ENCODE measurements around the gene CD300C.
"Not testable (repeated sequence)": the region's sequence is repeated elsewhere in the genome, so short reads cannot be mapped to it uniquely, and the experiment has no call there.

CD300C gene

DNA sequence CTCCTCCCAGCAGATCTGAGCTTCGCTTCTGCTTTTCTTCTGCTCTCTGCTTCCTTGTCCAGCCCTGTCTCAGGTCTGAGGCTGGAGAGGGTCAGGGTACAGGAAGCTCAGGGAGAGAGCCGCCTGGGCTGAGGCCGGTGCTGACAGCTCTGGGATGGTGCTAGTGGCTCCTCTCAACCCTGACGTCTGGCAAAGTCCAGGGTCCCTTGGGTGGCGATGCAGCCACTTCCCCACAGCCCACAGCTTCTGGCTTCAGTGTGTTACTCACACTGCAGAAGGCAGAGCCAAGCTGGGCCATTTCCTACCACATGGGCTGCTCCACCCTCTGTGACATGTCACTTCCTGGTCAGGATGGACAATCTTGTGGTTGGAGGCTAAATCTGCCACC, at the start of gene CD300C:
Gene CD300C (minus strand): TSS at position 273 of the 388 bp plus-strand sequence. CDS start 333 bp downstream, outside the sequence.
- DNase-seq, result no peak

DNA sequence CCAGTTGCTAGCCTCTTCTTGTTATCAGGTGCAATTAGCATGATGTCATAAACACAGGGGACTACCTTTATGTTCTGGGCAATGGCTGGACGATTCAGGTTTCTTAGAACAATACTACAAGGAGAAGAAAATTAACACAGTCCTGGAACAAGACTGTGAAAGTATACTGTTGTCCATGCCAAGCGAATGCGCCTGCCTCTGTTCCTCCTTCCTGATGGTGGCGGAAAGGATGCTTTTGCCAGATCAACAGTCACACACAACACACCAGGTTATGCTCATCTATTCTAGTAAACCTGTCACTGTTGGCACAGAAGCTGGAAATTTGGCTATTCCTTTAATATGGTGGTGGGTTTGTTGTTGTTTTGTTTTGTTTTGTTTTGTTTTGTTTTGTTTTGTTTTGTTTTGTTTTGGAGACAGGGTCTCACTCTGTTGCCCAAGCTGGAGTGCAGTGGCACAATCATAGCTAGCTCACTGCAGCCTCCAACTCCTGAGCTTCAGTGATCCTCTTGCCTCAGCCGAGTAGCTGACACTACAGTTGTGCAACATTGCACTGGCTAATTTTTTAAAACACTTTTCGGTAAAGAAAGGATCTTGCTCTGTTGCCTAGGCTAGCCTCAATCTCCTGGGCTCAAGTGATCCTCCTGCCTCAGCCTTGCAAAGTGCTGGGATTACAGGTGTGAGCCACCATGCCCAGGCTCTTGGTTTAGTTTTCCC, 49.3 kb upstream of the CD300C start:
- no peak for DNase-seq

DNA sequence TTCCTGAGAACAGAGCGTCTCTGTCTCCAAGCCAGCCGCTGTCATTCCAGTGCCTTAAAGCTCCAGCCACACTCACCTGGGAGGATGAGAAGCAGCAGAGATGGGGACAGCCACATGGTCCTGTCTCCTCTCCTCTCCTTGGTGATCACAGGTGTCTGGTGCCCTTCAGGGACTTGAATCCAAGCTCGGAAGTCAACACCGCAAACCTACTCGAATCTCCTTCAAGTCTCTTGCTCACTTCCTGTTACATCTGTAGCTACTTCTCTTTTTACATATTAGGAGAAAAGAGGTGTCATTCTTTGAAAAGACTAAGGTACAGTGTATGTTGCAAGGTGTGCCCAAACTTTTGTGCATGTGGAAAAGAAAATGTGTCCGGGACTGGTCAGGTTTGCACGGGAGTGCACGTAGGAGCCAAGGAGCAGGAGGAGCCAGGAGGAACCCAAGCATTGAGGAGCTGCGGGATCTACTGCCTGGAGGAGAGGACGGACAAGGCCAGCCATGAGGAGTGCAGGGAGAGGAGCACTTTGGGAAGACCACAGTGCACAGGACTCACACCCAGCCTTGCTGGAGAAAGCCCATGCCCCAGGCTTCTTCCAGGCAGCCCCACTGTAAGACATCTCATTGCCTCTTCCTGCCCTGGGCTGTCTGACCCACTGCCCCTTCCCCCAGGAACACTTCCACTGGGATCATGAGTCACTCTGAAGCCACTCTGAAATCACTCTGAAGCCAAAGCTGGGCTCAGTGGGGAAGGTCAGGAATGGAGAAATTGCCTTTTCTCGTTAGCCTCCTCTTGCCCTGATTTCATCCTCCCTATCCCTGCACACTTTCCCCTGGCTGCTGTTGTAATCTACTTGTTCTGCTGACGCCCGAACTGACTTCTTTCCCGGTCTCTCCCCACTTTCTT, 46.4 kb upstream of the CD300C start, which contains the start of gene CD300LD:
Gene CD300LD (minus strand): TSS at position 197 of the 904 bp plus-strand sequence. CDS start 81 bp downstream, at position 116.
- DNase-seq, result no peak

DNA sequence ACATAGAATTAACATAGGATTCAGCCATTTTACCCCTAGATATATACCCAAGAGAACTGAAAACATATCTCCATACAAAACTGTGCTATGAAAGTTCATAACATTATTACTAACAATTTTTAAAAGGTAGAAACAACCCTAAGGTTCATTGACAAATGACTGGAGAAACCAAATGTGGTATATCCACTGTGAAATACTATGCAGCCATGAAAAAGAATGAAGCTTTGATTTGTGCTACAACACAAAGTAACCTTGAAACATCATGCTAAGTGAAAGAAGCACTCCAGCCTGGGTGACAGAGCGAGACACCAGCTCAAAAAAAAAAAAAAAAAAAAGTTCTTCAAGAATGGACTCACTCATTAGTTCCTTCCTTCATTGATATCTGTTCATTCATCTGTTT, 45.6 kb upstream of the CD300C start:
- DNase-seq, result no peak

DNA sequence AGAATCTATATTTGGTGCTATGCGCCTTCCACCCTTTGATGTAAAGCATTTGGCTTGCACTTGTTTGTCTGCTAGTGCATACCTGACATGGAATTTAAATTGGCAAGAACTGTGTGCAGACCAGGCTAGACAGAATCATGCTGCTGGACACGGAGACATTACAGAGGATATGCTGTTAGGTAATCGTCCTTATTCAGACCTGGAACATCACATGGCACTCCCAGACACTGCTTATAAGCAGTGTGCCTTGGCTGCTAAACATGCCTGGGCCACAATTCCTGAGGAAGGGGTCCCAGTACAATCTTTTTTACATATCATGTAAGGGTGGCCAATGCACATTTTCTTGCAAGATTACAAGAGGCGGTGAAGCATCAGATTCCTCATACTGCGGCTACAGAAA, 39.8 kb upstream of the CD300C start:
- no peak for DNase-seq

DNA sequence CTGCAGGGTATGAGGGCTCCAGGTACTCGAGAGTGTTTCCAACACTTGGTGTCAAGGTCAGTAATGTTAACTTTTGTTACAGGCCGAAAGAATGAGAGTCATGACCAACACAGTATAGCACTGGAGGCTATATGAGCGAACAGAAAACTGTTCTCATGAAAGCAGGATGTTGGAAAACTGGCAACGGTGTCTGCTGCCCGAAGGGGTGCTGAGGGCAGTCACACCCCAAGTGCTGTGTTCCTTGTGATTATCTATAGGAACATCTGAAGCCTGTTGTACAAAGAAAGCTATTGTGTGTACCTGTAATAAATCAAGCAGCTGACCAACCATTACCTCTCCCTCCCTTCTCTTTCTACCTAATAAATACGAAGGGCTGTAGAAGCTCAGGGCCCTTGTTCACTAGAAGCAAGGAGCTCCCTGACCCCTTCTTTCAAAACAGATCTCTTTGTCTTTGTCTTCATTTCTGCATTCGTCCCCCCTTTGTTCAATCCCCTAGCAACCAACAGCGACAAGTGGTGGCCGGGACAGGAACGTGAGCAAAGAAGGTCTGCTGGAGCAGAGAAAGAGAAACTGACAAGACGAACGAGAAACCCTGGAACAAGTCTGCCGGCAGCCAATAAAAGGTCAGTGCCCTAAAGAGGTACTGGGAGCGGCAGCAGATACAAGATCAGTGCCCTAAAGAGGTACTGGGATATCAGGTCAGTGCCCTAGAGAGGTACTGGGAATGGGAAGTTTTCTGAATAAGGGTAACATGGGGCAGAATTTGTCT, 38.6 kb upstream of the CD300C start:
- DNase-seq, result no peak

DNA sequence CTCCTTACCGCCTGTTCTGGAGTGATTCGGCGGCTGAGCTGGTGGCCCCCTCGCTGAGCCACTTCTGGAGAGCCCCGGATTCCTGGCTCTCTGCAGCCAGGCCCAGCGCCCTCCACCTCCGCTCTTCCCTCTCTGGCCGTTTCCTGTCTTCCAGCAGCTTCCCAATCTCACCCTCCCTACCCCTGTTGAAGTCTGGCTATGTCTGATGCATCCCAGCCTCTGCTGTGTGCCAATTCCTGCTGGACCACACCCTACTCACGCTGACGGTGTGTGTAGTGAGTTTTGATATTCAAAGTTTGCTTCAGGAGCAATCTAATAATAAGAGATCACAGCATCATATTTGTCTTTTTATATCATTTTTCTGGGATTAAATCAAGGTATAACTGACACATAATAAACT, 36.7 kb upstream of the CD300C start:
- no peak for DNase-seq

DNA sequence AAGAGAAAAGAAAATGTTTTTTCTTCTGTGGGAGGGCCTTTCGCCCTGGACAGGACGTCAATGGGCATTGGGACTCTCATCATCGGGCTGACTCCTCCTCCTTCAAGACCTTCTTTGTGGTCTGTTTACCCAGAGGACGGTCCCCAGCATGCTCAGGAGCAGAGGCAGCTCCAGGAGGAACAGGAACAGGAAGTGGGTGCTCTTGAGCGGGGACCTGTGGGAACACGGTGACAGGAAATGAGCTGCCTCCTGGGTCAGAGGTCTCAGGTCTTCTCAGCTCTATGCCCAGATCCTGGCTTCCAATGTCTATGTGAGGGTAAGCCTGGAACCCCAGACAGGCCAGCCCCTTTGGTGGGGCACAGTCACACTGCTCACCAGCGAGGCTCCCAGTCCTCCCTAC, 34.0 kb upstream of the CD300C start:
- no peak for DNase-seq

DNA sequence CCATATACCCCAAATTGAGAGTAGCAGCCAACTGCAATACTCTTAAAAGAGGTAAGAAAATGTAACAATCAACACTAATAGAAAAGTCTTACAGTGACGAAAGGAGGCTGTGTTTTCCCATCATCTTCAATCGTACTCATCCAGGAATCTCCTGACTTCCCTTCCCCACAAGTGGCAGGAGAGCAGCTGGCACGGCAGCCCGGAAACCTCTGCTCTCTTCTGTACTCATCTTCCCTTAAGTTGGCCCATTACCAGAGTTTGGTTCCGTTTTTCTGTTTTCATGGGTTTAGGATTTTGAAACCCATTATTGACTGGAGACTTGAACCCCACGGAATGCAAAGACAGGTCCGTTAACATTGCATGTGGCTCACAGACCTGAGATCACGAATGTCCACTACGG, 33.1 kb upstream of the CD300C start:
- DNase-seq, result no peak

DNA sequence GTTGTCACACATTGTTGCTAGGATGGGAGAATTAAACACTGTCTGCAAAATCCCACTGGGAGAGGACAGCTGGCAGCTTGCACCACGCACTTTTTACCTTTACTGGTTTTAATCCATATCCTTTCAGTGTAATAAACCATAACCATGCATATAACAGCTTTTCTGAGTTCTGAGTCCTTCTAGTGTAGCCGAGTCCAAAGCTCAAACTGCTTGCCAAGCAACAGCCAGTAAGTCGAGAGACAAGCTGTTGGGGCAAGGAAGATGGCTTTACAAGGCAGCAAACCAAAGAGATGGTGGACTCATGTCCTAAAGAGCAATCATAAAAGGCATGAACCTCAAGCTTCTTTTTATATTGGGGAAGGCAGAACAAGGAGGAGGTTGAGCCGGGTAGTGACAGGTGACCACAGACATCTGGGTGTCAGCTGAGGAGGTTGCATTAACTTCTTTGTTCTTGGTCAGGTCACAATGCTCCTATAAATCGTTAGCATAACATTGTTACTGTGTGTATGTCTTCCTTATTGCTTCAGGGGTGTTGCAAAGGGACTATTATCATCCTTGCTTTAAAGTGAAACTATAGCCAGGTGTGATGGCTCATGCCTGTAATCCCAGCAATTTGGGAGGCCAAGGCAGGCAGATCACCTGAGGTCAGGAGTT, 28.7 kb upstream of the CD300C start:
- DNase-seq, result no peak

DNA sequence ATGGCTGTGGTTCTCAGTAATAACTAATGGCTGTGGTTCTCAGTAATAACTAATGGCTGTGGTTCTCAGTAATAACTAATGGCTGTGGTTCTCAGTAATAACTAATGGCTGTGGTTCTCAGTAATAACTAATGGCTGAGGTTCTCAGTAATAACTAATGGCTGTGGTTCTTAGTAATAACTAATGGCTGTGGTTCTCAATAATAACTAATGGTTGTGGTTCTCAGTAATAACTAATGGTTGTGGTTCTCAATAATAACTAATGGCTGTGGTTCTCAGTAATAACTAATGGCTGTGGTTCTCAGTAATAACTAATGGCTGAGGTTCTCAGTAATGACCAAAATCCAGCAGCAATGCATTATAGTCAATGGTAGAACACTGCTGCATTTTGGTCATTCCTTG, 27.7 kb upstream of the CD300C start:
- not testable (repeated sequence) for DNase-seq

DNA sequence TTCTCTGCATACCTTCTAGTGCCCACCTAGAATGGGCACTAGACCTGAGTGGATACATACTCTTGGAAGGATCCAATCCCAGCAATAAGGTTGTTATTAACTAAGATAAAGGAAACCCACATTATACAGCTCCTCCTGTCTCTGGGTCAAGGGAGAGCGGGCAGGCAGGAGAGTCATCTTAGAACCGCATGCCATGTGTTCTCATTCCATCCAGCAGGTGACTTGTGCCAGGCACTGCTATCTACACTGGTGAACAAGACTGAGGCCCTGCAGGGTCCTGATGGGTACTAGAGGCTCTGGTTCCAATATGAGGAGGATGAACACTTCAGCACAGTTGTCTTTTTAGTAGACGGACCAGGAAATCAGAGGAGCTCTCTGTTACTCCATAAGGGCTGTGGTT, 27.3 kb upstream of the CD300C start:
- no peak for DNase-seq

DNA sequence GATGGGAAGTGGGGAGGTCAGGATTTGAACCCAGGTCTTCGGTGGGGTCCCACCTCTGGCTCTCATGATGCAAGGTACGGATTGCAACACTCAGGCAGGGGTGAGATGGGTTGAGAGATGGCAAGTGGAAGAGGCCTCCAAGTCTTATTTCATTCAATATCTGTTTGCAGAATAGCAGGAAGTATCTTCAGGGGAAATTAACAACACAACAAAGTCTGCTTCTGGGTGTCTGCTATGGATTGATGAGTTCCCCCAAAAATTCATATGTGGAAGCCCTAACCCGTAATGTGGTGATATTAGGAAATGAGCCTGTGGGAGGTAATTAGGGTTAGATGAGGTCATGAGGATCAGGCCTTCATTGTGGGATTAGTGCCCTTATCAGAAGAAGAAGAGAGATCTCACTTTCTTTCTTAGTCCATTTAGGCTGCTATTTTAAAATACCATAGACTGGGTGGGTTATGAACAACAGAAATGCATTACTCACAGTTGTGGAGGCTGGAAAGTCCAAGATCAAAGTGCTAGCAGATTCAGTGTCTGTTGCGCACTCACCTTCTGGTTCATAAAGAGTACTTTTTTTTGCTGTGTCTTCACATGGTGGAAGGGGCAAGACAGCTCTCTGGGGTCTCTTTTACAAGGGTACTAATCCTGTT, 25.8 kb upstream of the CD300C start:
- DNase-seq, result no peak

DNA sequence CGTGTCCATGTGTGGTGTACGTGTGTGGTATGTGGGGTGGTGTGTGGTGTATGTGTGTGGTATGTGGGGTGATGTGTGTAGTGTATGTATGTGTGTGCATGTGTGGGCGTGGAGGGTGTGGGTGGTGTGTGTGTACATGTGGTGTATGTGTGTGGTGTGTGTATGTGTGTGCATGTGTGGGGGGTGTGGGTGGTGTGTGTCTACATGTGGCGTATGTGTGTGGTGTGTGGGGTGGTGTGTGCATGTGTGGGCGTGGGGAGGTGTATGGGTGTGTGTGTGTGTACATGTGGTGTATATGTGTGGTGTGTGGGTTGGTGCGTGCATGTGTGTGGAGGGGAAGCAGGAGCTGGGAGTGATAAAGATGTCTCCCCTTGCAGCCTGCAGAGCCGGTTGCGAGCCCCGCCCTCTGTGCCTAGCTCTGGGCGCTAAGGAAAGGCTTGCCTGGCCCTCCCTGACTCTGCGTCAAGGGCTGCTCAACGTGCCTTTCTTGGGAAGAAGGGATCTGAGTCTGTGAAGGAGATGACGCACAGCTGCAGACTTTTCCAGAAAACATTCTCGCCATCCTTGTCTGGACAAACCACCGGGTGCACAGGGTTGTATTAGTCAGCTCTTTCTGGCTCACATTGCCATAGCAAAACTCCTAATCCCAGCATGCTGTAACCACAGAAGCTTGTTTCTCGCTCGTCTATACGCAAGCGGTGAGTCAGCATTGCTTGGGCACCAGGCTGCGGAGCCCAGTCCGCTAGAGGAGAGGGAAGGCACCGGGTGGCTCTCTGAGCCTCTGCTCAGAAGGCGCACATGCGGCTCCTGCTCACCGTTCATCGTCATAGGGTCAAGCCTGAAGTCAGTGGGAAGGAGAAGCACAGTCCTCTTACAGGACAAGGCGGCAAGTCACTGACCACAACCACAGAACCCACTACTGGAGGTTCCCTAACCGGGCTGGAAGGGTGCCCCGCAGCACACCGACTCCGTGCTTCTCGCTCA, 23.4 kb upstream of the CD300C start:
- DNase-seq, result peak in 1 of 2 experiments; percentile 16

DNA sequence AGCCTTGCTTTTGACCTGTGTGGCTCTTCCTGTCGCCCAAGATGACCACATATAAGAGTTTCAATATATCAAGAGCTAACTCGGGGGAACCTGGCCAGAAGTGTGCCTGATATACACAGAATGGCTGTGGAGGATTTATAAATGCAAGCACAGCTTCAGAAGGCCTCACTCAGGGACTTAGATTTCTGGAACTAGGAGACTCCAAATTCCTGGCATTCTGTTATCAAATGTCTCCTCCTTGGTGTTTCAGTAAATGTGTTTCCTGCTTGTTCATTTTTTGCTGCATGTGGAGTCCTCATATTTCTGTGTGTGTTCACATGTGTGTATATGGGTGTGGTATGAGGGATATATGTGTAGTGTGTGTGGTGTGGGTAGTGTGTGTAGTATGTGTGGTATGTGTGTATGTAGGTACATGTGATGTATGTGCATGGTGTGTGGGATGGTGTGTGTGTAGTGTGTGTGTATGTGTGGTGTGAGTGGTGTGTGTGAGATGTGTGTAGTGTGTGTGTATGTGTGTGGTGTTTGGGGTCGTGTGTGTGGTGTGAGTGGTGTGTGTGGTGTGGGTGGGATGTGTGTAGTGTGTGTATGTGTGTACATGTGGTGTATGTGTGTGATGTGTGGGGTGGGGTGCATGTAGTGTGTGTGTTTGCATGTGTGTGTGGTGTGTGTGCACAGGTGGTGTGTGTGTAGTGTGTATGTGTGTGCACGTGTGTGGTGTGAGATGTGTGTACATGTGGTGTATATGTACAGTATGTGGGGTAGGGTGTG, 22.4 kb upstream of the CD300C start:
- no peak for DNase-seq

DNA sequence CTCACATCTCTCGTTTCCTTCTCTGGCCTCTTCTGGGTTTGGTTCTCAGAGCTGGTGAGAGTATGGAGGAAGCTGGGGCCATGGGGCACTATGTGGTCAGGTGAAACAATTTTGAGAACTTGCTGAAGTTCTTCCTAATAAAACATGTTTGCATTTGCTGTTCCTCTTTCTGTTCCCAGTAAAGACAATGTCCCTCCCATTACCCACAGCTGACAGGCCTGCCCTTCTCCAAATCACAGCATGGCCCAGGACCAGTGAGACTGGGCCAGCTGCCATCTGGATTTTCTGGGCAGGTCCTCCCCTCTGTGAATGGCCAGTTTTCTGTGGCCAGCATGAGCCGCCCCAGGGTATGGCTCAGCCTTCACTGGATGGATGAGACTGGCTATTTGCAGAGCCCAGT, 21.5 kb upstream of the CD300C start, which contains the start of gene CD300H:
Gene CD300H (minus strand): TSS at position 113 of the 400 bp plus-strand sequence.
- no peak for DNase-seq

DNA sequence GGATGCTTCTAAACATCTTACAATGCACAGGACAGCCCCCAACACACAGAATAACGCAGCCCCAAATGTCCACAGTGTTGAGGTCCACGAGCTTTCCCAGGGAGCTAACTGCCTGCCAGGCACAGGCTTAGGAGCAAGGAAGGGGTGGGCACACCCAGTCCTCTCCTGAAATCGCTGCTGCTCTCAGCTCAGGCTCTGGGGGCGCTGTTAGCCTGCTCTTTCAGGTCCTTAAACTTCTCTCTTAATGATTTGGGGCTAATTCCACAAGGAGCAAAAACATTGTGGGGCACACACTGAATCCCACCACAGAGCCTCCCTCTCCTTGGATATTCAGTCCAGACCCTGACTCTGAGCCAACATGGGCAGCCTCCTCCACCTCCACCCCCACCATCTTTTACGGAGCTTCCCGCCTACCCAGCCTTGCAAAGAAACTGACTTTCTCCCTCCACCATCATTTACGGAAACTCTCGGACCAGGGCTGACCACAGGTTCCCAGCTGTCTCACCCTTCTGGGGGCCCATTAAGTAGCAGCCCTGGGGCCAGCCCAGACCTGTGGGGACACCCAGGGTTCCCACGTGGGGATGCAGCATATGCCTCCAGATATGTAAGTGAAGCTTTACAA, 20.3 kb upstream of the CD300C start:
- DNase-seq, result peak; percentile 65 to 81

DNA sequence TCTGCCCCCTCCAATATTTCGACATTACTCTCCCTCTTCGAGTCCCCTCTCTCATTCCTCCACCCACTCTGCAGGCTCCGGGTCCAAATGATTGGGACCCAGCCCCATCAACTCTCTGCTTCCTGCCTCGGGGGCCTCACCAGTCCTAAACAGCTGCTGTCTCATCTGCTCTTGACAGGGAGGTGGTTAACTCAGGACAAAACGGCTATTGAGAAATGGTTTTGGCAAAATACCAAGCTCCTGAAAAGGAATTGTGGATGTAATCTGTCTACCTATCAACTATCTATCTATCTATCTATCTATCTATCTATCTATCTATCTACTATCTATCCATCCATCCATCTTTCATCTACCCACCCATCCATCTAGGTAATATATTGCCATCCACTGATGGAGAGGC, 19.2 kb upstream of the CD300C start:
- DNase-seq, result no peak

DNA sequence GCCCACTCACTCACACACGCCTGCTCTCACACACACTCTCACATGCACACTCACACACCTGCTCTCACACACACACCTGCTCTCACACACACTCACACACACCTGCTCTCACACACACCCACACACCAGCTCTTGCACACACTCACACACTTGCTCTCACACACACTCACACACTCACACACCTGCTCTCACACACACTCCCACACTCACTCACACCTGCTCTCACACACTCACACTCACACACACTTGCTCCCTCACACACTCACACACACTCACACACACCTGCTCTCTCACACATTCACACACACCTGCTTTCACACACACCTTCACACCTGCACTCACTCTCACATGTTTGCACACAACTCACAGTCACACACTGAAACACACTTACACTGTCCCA, 17.4 kb upstream of the CD300C start:
- DNase-seq, result no peak

DNA sequence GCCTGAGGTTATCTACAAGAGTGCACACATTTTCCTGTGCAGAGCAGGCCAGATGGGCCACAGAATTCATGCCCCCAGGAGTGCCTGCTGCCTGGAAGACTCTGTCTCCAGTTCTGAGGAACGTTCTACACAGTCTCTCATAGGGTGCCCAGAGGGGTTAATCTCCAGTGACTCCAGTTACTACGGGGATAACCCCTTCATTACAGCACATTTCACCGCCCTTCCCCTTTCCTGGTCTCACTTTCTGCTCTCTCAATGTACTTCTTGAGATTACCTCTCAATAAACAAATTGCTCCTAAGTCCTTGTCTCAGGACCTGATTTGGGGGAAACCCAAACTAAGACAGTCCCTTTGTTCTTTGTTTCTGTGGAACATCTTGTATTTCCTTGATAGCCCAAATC, 15.7 kb upstream of the CD300C start:
- no peak for DNase-seq
